Keratinocyte (primary cell): ENCODE data around the gene ELL.

Experiments used
- CTCF ChIP-seq, 3 experiments: IDR thresholded peaks in 1 of 3; conservative IDR thresholded peaks in 1 of 3; optimal IDR thresholded peaks in 1 of 3; 2 replicates in 2 of 3; 3 replicates in 1 of 3; pipeline versions ENCODE3 to v1.5.1; 2011; ENCODE audit warnings: low read length in 3 of 3, mild to moderate bottlenecking in 3 of 3, moderate library complexity in 2 of 3, control low read depth in 1 of 3, inconsistent platforms in 1 of 3; ENCODE audit not compliant: insufficient read depth in 2 of 3; ENCODE audit errors: extremely low read depth in 1 of 3
- EZH2 ChIP-seq: IDR thresholded peaks from one replicate; pipeline ENCODE4 v1.6.1; 2012; ENCODE audit warnings: inconsistent platforms, mild to moderate bottlenecking, low read length, moderate library complexity

DNA sequence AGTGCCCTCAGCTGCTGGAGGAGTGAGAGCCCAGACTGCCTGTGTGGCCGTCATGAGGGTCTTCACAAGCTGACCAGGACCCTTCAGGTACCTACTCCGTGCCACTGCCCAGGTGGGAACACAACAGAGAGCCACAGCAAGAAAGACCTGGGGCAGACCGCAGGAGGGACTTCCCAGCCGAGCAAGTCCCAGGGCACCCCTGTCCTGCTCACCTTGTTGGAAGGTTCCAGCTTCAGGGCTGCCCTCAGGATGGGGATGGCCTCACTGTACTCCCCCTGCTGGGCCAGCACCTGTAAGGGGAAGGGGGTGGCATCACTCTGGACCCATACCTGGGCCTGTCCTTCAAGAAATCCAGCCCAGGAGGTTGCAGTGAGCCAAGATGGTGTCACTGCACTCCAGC lies 11.2 kb upstream of the ELL start:
- no peak for TF ChIP-seq CTCF (optimal IDR thresholded peaks at IDR 0.05 in 1 of 3, IDR thresholded peaks at IDR 0.05 in 1 of 3, conservative IDR thresholded peaks at IDR 0.05 in 1 of 3; ENCODE audit: extremely low read depth in 1 of 3, insufficient read depth in 2 of 3, low read length in 3 of 3)
- TF ChIP-seq EZH2: no peak
